ENCODE results near the gene FATE1. TPM values are rescaled to one million over a fixed set of nuclear protein-coding genes. Genes with fewer than 3 reads are reported as not detected.

The FATE1 gene
- total RNA-seq, 4 donors from 2014 or later, result not detected

DNA sequence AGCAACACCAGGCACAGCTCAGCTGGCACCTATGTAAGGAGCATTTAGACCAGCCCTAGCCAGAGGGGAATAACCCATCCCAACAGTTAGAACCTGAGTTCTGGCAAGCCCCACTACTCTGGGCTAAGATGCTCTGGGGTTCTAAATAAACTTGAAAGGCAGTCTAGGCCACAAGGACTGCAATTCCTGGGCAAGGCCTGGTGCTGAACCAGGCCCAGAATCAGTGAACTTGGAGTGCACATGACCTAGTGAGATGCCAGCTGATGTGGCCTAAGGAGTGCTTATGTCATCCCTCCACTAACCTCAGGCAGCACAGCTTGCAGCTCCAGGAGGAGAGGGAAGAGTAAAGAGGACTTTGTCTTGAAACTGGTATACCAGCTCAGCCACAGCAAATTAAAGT, 28.2 kb upstream of the FATE1 start:
- no peaks in the 10 kb centered on the region for H3K4me1 ChIP-seq
- intact Hi-C loops (cut with DNase I), result no loop called here

GRCh38 chrX:151688695-151689094, 27.1 kb upstream of the FATE1 start:
- intact Hi-C loops (cut with DNase I), result no loop called here
- H3K27ac ChIP-seq, result no peak overlapping the region

More for the DNA sequence above, 28.2 kb upstream of the FATE1 start:
- TF ChIP-seq, protein P1, sequence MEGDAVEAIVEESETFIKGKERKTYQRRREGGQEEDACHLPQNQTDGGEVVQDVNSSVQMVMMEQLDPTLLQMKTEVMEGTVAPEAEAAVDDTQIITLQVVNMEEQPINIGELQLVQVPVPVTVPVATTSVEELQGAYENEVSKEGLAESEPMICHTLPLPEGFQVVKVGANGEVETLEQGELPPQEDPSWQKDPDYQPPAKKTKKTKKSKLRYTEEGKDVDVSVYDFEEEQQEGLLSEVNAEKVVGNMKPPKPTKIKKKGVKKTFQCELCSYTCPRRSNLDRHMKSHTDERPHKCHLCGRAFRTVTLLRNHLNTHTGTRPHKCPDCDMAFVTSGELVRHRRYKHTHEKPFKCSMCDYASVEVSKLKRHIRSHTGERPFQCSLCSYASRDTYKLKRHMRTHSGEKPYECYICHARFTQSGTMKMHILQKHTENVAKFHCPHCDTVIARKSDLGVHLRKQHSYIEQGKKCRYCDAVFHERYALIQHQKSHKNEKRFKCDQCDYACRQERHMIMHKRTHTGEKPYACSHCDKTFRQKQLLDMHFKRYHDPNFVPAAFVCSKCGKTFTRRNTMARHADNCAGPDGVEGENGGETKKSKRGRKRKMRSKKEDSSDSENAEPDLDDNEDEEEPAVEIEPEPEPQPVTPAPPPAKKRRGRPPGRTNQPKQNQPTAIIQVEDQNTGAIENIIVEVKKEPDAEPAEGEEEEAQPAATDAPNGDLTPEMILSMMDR (IDR thresholded peaks at IDR 0.05), result no peak
- TF ChIP-seq POLR2A (IDR thresholded peaks at IDR 0.05), result no peak
- H3K4me3 ChIP-seq, result no peak overlapping the region
- no peaks in the 10 kb centered on the region for H3K27me3 ChIP-seq
- DNase-seq, result no peak
- H3K9me3 ChIP-seq, result no peaks in the 10 kb centered on the region
- no peaks in the 10 kb centered on the region for H3K36me3 ChIP-seq
- no peak overlapping the region for H3K27ac ChIP-seq

GRCh38 chrX:151692825-151693224, 23.0 kb upstream of the FATE1 start:
- Histone ChIP-seq H3K4me1 (peaks cover 0 to 6% (median 4%) of the 10 kb centered on the region in 3 donors), H3K4me3 (no peak overlapping the region), H3K36me3 (no peaks in the 10 kb centered on the region), H3K27me3 (peaks cover 0 to 28% (median 0%) of the 10 kb centered on the region in 4 donors), H3K9me3 (no peaks in the 10 kb centered on the region), H3K27ac (no peak overlapping the region)
- intact Hi-C loops (cut with DNase I), result no loop called here
- 69 to 100% methylated on average over 2 of the region's 6 CpGs for WGBS, 2 donors
- DNase-seq, result no peak
- no peak for TF ChIP-seq POLR2A (IDR thresholded peaks at IDR 0.05)
- TF ChIP-seq, protein P1 (IDR thresholded peaks at IDR 0.05), result no peak

More at GRCh38 chrX:151688695-151689094, 27.1 kb upstream of the FATE1 start:
- no peaks in the 10 kb centered on the region for H3K36me3 ChIP-seq
- H3K27me3 ChIP-seq, result peaks cover 0 to 3% (median 0%) of the 10 kb centered on the region in 4 donors
- TF ChIP-seq POLR2A (IDR thresholded peaks at IDR 0.05), result no peak
- TF ChIP-seq, protein P1 (IDR thresholded peaks at IDR 0.05), result no peak
- H3K9me3 ChIP-seq, result no peaks in the 10 kb centered on the region
- no peak overlapping the region for H3K4me3 ChIP-seq
- no peaks in the 10 kb centered on the region for H3K4me1 ChIP-seq
- DNase-seq, result no peak

GRCh38 chrX:151694121-151694520, 21.7 kb upstream of the FATE1 start:
- no peaks in the 10 kb centered on the region for H3K36me3 ChIP-seq
- no peak for DNase-seq
- TF ChIP-seq POLR2A (IDR thresholded peaks at IDR 0.05), result no peak
- TF ChIP-seq, protein P1 (IDR thresholded peaks at IDR 0.05), result no peak
- H3K27ac ChIP-seq, result no peak overlapping the region
- 78 to 100% methylated on average over 3 to 7 of the region's 12 CpGs for WGBS, 2 donors
- H3K27me3 ChIP-seq, result peaks cover 0 to 28% (median 0%) of the 10 kb centered on the region in 4 donors
- H3K4me3 ChIP-seq, result no peak overlapping the region
- peaks cover 0 to 6% (median 4%) of the 10 kb centered on the region in 3 donors for H3K4me1 ChIP-seq
- intact Hi-C loops (cut with DNase I), result no loop called here
- H3K9me3 ChIP-seq, result no peaks in the 10 kb centered on the region

DNA sequence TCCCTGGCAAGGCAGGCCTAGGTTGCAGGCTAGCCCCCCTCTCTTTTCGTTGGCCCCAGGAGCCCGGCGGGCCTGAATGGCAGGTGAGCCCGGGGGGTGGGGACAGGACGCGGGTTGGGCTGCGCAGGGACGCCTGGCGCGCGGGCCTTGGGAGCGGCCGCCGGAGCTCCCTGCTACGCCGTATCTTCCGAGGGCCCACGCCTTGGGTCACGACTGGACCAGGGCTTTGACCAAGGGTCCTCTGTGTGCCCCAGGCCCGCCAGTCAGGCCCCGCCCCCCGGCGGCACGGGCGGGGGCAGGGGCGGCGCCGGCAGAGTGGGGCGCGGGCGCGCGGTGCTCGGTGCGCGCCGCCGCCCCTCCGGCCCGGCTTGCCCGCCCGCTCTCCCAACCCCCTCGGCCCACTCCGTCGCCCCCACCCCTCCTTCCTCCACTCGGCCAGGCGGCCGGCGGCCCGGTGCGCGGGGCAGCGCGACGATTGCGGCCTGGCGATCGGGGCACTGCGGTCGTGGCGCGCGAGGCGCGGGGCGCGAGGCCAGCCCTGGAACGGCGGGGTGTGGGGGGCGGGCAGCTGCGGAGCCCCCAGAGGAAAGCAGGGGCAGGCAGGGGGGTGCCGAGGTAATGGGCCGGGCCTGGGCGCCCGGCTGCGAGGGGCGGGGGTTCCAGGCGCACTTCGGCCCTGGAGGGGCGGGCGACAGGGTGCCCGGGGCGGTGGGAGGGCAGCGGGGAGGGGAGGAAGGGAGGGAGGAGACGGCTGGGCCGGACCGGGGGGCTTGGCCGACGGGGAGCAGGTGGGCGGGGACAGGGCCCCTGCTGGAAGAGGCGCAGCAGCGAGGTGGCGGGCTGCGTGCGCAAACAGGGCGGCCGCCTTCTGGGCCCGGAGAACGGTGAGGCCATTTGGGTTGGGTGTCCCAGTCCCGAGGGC, 20.9 kb upstream of the FATE1 start, which contains the start of gene PRRG3:
PRRG3 (plus strand) TSS at position 798 of the 922 bp plus-strand sequence. CDS start 3,357 bp downstream, outside the sequence.
- no peaks in the 10 kb centered on the region for H3K36me3 ChIP-seq
- peaks cover 0 to 28% (median 0%) of the 10 kb centered on the region in 4 donors for H3K27me3 ChIP-seq
- no peaks in the 10 kb centered on the region for H3K9me3 ChIP-seq
- TF ChIP-seq POLR2A (IDR thresholded peaks at IDR 0.05), result no peak
- TF ChIP-seq, protein P1 (IDR thresholded peaks at IDR 0.05), result no peak
- WGBS, 2 donors, result 37% methylated on average over 2 of the region's 100 CpGs; no CpG with 5 or more reads in 1 of the 2 donors
- H3K4me3 ChIP-seq, result peak within 1 kb of the TSS; percentile 8 to 57 (median 27)
- intact Hi-C loops (cut with DNase I), result no loop called here
- peaks cover 0 to 6% (median 4%) of the 10 kb centered on the region in 3 donors for H3K4me1 ChIP-seq
- no peak for DNase-seq
- H3K27ac ChIP-seq, result peak within 1 kb of the TSS in 1 of 4 donors; percentile 9

All from esophagus squamous epithelium (tissue), 5 donors.